Measurements from ENCODE around the gene DNAJB2.
"Not testable (repeated sequence)": the region's sequence is repeated elsewhere in the genome, so short reads cannot be mapped to it uniquely, and the experiment has no call there.

Gene DNAJB2

GRCh38 chr2:219280651-219281050 lies 1.5 kb downstream of the DNAJB2 start:
- H3K4me3 ChIP-seq (ENCODE audit: low read length): no peak overlapping the region

GRCh38 chr2:219281588-219281987 lies 2.4 kb downstream of the DNAJB2 start:
- DNase-seq (ENCODE audit: low read depth, low spot score): no peak
- H3K4me3 ChIP-seq (ENCODE audit: low read length): no peak overlapping the region

More at GRCh38 chr2:219280651-219281050, 1.5 kb downstream of the DNAJB2 start:
- DNase-seq (ENCODE audit: low read depth, low spot score): no peak

GRCh38 chr2:219282375-219282774 lies 3.2 kb downstream of the DNAJB2 start:
- H3K4me3 ChIP-seq (ENCODE audit: low read length): no peak overlapping the region
- no peak for DNase-seq (ENCODE audit: low read depth, low spot score)

- DNase-seq (ENCODE audit: low read depth, low spot score): no peak
- H3K4me3 ChIP-seq (ENCODE audit: low read length): no peak overlapping the region
Measured at GRCh38 chr2:219282943-219283581, 3.9 kb downstream of the DNAJB2 start.

- no peak for DNase-seq (ENCODE audit: low read depth, low spot score)
- no peak overlapping the region for H3K4me3 ChIP-seq (ENCODE audit: low read length)
Measured at GRCh38 chr2:219284501-219285372, 5.6 kb downstream of the DNAJB2 start.

GRCh38 chr2:219285373-219285735 lies 6.2 kb downstream of the DNAJB2 start:
- no peak for DNase-seq (ENCODE audit: low read depth, low spot score)

GRCh38 chr2:219285894-219286425 lies 6.8 kb downstream of the DNAJB2 start:
- no peak overlapping the region for H3K4me3 ChIP-seq (ENCODE audit: low read length)
- DNase-seq (ENCODE audit: low read depth, low spot score): no peak

More at GRCh38 chr2:219285373-219285735, 6.2 kb downstream of the DNAJB2 start:
- no peak overlapping the region for H3K4me3 ChIP-seq (ENCODE audit: low read length)

GRCh38 chr2:219286436-219287115 lies 7.4 kb downstream of the DNAJB2 start:
- no peak for DNase-seq (ENCODE audit: low read depth, low spot score)

GRCh38 chr2:219287116-219287440 lies 7.9 kb downstream of the DNAJB2 start:
- H3K4me3 ChIP-seq (ENCODE audit: low read length); DNase-seq (ENCODE audit: low read depth, low spot score): not testable (repeated sequence)

More at GRCh38 chr2:219286436-219287115, 7.4 kb downstream of the DNAJB2 start:
- H3K4me3 ChIP-seq (ENCODE audit: low read length): no peak overlapping the region

GRCh38 chr2:219287580-219288265 lies 8.6 kb downstream of the DNAJB2 start:
- H3K4me3 ChIP-seq (ENCODE audit: low read length): no peak overlapping the region
- DNase-seq (ENCODE audit: low read depth, low spot score): no peak

GRCh38 chr2:219289195-219289536 lies 10.0 kb downstream of the DNAJB2 start:
- H3K4me3 ChIP-seq (ENCODE audit: low read length): no peak overlapping the region
- DNase-seq (ENCODE audit: low read depth, low spot score): no peak

GRCh38 chr2:219289537-219290361 lies 10.6 kb downstream of the DNAJB2 start:
- H3K4me3 ChIP-seq (ENCODE audit: low read length): no peak overlapping the region
- no peak for DNase-seq (ENCODE audit: low read depth, low spot score)

- DNase-seq (ENCODE audit: low read depth, low spot score): no peak
- no peak overlapping the region for H3K4me3 ChIP-seq (ENCODE audit: low read length)
Measured at GRCh38 chr2:219290381-219291171, 11.4 kb downstream of the DNAJB2 start.

GRCh38 chr2:219291394-219291793 lies 12.2 kb downstream of the DNAJB2 start:
- no peak for DNase-seq (ENCODE audit: low read depth, low spot score)
- no peak overlapping the region for H3K4me3 ChIP-seq (ENCODE audit: low read length)

GRCh38 chr2:219291910-219292490 lies 12.8 kb downstream of the DNAJB2 start:
- DNase-seq (ENCODE audit: low read depth, low spot score): no peak
- no peak overlapping the region for H3K4me3 ChIP-seq (ENCODE audit: low read length)

- DNase-seq (ENCODE audit: low read depth, low spot score): no peak
- no peak overlapping the region for H3K4me3 ChIP-seq (ENCODE audit: low read length)
Measured at GRCh38 chr2:219292616-219293015, 13.4 kb downstream of the DNAJB2 start.

- no peak for DNase-seq (ENCODE audit: low read depth, low spot score)
- H3K4me3 ChIP-seq (ENCODE audit: low read length): no peak overlapping the region
Measured at GRCh38 chr2:219293736-219294231, 14.6 kb downstream of the DNAJB2 start.
